ENCODE results near the gene ENPP6.

ENPP6 gene

DNA sequence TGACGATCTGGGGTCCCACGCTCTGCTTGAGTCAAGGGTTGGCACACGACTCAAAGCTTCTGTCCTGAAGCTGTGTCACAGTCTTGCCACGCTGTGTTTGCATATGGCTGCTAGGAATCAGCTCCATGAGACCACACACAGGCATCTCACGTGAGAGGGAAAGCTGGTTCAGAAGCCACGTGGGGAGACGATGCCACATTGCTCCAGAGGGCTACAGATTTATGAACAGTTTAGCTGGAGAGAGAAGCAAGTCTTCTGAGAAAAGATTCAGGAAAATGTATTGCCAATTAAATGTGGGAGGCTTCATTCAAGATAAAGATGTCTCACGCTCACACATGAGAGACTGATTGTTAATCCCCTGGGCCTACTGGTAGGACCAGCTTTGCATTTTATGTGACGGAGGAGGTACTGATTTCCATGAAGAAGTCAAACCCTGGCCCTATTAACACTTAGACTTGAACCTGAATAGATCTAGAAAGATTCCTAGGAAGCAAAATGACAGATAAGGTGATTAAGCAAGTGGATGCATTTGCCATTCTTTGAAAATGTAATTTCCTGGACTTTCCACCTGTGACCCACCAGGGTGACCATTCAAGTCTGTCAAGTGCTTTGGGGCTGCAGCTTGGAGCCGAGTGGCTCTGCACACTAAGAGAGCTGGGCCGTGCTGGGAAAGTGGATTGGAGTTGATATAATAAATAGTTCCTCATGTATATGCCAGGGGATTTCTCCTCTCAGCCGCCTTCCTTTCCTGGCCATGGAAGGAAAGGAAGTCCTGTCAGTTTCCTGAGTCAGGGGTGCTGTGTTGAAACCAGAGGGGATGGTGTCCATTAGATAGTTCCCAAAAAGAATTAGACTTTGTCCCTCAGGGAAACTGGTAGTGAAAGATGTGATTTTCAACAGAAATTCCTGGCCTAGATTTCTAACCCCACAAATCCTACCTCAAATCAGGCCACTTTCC, 29.0 kb downstream of the ENPP6 start:
- no peak for DNase-seq

DNA sequence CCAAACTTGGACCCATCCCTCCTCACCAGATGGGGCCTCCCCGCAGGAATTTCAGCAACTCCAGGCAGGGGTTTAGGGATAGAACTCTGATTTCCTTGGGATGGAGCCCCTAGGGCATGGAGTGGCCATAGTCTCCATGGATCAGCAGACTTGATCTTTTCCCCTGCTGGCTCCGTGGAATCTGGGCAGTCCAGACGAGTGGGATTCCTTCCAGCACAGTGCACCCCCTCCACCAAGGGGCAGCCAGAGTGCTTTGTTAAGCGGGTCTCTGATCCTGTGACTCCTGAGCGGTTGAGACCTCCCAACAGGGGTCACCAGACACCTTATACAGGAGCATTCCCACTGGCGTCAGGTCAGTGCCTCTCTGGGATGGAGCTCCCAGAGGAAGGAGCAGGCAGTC, 40.4 kb downstream of the ENPP6 start:
- no peak for DNase-seq

DNA sequence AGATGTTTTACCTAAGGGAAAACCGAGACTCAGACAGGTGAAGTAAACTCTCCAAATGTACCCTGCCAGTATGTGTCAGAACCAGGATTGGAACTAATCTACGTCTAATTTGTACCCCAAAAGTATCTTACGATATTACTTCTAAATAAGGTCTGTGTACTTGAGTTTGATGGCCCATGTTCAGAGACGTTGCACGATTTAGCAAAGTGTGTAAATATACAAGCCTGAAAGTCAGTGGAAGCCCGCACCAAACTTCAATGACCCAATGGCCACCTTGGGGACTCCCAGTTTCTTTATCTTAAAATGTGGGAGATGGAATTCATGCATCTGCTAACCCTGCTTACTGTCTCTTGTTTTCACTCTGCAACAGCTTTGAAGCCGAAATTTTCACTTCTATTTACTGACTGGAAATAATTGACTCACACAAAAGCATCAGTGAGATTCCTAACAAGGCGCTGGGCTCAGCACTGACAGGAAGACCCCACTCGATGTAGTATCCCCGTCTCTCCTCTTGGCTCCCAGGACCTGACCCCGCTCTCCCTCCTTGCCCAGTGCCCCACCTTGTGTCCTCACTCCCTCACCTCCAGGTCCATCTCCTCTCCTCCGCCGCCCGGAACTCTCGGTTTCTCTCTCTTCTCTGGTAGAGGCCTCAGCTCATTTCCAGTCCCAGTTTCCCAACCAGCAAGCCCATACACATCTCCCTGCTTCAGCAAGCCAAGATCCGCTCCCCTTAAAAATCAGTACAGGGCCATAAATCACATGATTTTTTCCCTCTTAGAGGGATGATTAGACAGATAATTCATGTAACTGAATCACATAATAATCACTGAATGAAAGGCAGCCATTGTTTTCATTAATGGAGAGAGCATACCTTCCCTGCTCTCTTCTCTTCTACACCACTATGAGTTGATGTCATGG, 42.8 kb downstream of the ENPP6 start:
- DNase-seq, result no peak

DNA sequence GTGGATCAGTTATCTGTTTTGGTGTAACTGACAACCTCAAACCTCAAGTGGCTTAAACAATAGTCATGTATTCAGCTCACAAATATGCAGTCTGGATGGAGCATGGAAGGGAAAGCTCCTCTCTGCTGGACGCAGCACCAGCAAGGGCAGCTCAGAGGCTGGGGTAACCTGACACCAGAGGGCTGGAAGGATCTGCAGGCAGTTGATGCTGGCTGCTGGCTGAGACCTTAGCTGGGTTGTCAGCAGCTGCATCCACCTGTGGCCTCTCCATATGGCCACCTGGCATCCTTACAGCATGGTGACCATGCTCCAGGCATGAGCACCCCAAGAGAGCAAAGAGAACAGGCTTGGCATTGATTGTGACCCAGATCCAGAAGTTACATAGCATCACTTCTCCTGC, 46.7 kb downstream of the ENPP6 start:
- DNase-seq, result peak; percentile 3

DNA sequence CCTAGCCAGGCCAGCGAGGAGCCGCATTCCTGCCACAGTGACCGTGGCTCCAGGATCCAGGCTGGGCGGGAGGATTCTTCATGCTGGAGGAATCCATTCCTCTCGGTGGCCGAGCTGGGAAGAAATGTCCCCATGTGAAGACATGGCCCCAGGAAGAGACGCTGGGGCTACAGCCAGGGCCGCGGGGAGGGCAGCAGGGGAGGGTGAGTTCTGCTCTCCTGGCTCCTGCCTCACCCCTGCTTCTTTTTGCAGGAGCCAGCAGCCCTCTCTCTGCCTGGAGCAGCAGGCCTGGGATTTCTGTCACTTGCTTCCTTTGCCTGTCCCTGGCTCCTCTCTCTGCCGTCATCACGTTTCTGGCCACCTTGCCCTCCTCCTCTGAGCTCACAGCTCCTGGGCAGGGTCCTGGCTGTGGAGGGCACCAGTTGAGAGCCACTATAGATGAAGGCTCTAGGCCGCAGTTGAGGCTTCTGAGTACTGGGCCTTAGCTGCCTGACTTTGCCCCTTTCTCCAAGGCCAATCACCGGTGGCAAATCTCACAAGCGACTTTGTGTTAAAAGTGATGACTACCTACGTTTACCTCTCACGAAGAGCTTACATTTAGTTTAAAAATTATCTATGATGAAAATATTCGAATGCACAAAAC, 48.3 kb downstream of the ENPP6 start:
- no peak for DNase-seq

DNA sequence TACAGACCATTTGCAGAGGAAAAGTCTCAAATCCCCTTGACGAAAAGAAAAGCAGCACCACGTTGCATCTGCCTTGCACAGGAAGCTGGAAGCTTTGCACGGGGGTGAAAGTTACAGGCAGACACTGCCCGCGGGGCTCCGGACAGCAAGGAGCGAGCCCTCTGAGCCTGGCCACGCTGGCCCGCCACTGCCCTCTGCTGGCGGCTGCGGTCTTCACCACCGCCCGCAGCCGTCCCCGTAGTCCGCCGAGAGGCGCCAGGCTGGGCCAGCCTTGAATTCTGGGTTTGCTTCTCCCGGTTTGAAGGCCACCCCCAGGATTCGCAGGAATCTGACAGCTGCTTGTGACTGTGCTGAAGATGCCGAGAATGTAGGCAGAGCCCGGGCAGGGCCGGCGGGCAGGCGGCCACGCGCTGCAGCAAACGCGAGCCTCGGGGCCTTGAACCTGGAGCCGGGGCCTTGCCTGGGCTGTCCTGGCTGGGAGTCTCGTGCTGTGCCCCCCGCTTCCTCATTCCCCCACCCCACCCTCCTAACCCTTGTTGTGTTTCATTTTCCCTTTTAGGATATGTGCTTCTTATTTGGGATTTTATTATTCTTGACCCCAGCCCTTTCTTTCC, 49.2 kb downstream of the ENPP6 start:
- DNase-seq, result no peak

DNA sequence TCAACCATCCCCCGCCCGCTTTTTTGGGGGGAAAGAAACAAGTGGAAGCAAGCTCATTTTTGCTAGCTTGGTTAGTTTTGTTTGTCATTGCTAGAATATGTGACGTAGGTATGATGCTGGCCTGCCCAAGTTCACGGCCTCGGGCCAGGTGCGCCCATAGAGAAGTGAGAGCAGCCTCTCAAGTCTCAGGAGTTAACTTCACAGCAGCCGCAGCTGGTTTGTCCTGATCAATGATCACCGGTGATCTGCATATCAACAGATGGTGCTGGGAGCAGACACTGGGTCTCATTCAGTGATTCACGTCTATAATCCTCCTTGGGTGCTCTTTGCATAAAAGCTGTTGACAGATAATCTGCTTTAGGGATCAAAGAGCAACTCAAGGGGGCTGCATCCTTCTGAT, 50.1 kb downstream of the ENPP6 start:
- no peak for DNase-seq

DNA sequence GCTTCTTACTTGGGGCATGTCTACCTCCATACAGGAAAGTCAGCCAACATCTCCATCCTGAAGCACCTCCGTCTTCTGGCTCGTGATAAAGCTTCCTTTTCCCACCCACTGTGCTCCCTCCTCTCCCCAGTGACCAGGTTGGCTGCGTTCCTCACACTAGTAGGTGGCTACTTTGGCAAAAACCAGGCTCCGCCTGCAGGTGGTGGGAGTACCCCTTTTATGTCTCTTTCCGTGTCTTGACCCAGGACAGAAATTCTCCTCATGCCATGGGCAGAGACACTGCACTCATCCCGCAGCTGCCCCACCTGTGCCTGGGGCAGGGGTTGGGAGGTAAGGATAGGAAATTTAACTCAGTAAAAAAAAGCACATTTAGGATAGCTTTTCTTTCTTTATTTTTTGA, 50.9 kb downstream of the ENPP6 start:
- DNase-seq, result no peak

DNA sequence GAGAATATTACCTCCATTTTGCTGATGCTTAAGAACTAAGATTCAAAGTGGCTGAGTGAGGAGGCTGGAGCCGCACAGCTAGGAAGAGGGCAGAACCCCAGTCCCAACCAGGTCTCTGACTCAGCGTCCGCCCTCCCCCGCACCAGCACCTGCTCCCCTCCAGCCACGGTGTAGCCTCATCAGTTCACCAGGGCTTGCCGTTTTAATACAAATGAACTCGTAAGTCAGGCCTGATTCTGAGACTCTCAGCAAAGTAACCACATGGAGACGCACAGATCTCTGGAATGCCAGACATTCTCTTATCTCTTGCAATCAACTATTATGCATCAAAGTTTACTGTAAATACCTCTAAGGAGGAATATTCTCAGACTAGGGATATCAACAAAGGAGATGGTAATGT, 52.4 kb downstream of the ENPP6 start:
- DNase-seq, result no peak

DNA sequence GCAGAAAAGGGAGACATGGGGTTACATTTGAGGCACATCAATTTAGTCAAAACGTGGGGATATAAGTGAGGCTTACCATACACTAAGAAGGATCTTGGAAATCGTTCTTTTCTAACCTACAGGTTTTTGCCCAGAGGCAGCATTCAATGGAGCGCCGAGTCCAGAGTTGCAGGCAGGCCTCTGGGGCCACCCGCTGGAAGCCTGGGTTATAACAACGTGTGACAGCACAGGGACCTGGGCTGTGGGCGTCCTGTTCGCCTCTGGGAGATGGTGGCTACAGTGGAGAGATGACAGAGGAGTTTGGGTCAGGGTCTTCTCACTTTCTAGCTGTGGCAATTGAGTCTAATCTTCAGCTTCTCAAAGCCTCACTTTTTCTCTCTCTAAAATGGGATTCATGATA, 53.9 kb downstream of the ENPP6 start:
- DNase-seq, result peak; percentile 30

DNA sequence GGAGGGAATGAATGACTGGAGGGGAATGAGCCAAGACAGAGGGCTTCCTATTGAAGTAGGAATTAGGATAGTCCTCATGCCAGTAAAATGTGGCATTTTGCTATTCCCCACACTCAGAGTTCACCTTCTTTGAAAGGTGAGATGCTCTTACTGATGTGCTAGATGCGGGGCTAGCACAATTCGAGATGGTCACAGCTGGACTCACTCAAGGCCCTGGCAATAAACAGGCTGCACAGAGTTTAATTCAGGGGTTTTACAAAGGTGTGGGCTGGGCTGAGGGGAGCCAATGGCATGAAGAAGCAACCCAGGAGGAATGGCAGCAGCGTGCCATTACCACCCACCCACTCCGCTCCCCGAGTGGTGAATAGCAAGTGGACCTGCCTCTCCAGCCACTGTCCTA, 55.1 kb downstream of the ENPP6 start:
- no peak for DNase-seq

DNA sequence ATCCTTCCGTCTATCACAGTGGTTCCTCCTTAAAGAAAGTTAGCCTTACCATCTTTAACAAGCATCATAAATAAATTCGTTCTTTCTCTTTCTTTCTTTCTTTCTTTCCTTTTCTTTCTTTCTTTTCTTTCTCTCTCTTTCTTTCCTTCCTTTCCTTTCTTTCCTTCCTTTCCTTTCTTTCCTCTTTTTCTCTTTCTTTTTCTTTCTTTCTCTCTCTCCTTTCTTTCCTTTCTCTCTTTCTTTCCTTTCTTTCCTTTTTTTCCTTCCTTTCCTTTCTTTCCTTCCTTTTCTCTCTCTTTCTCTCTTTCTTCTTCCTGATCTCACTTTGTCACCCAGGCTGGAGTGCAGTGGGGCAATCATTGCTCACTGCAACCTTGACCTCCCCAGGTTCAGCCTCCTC, 60.4 kb downstream of the ENPP6 start:
- DNase-seq, result no peak

DNA sequence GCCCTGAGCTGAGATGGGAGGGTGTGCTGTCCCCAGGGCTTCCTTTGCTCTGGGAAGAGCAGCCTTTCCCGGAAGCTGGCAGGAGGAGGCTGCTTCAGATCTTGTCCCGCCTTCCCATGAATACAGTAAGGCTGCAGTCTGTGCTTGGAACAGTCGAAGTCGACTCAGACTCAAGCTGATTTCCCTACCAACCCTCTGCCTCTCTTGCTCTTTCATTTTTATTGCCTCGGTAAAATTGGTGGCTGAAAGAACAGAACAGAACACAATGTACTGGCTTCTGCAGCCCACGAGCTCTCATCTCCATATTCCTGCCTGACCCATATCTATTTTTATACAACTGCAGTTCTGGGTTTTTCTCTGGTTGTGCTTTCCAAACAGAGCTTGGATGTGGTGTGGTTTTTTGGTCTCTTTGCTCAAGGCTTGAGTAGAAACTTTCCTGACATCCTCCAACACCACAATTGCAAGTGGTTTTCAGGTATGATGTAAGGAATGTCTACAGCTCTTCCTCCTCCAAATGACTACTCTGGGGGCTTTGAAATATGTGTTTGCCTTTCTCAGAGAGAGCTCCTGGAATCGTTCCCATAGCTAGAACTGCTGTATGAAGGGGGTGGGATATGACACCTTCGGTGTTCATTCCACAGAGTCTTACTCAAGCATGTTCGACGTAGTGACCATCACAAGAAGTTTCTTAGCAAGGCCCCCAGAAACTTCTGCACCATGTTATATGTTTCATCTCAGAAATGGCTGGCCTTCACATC, 61.3 kb downstream of the ENPP6 start:
- no peak for DNase-seq

DNA sequence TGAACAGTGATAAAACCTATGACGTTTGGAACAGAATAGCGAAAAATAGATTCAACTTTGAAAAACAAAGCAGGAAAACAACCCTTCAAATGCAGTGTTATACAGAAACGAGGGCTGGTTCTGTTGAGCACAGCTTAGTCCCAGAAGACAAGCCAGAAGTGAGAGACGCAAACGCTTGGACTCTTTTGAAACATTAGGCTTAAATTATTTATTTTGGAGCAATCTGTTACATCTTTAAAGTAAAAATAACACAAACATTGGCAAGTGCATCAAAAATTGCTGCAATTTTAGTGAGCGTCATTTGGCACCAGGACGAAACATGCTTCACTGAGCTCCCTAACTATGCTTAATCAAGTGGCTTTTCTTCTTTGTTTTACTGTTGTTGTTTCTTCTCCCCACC, 63.5 kb downstream of the ENPP6 start:
- DNase-seq, result no peak

DNA sequence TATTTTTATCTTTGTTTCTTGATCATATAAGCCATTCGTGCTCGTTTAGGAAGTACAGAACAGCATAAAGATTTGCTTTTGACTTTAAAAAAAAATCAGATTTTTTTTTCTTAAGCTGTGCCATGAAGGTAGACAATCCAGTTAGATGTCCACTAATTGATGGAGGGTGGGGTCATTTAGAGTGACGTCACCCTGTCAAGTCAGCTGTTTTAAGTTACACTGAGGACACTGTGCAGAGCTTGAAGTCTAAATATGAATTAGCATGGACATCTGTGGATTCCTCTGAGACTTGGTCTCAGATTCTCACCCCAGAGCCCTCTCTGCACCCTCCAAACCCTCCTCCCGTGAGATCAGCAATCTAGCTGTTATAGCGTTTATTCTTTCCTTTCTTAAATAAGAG, 63.9 kb downstream of the ENPP6 start:
- no peak for DNase-seq

DNA sequence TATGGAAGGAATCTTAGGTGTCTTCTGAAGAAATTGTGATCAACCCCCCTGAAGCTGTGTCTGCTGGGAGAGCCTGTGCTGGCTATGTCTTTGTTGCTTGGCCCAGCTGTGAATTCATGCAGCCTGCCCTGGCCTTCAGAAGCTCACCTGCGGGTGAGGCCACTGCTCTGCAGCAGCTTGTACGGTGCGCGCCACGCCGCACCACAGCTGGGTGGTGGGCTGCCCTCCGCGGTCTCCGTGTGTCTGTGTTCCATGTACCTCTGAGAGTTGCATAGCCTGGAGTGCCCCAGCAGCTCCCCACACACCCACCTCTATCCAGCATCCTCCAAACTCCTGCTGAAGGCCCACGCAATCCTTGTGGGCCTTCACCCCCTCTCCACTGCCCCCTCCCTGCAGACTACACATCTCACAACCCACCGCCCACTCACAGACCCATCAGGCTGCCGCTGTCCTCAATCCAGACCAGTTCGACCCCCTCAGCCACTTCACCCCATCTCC, 65.6 kb downstream of the ENPP6 start:
- no peak for DNase-seq

DNA sequence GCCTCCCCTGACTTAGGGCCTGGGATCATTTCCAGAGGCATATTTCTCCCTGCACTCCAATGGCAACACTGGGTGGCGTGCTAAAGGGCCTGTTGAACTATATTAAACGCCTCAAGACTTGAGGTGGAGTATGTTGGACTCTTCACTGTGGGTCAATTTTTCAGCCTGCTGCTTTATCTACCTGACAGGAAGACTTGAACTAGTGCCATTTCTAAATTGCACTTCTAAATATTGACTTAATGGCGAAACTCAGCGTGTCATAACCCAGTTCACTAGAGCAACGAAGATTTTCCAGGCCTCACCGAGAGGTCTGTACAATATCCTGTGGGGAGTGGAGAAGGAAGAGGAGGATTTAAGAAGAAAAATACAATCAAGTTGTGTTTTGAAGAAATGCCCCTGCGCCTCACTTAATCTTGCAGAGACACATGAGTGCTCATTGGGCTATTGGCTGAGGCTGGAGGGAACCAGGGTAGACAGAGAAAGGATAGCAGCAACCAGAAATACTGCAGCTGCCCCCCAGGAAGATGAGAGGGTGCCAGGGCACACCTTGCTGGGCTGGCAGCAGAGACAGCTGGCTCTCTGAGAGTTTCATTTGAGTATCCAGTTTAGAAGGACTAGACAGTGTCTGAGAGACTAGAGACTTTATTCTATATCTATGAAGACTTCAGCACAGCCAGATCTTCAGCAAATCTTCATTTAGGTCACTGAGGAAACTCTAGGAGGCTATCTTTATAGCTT, 67.4 kb downstream of the ENPP6 start:
- DNase-seq, result no peak

DNA sequence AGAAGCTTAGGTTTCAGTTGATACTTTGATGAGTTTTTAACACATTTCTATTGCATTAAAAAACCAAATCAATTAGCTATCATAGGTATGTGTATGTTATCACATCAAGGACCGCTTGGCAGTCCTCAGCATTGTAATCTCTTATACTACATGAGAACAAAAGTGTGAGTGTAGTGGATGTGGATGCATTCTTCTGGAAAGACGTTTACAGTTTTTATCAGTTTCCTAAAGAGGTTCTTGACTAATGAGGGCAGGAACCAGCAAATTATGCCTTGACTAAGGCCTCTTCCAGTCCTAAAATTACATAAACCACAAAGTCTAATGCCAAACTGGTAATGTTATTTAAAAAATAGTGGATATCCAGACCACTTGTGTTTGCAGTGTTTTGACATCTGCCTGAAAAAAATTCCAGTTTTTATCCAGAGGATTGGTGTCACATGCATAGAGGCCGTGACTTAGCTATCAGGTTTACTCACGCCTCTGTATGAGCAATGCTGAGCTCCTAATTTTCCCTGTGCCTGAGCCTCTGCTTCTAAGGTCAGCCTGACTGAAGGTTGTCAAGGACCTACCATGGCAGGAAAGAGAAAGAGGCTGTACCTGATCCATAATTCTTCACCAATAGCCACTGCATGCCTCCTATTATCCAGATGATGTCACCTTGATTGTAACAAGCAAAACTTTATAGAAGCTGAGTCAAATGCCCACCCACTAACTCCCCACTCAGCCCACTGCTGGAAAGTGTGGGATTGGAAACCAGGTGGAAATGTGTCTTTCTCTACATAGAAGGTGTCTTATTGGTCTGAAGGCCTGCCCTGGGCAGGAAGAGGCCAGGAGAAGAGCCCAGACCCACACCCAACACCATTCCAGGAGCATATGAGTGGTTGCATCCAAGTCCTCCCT, 68.7 kb downstream of the ENPP6 start:
- DNase-seq, result no peak

DNA sequence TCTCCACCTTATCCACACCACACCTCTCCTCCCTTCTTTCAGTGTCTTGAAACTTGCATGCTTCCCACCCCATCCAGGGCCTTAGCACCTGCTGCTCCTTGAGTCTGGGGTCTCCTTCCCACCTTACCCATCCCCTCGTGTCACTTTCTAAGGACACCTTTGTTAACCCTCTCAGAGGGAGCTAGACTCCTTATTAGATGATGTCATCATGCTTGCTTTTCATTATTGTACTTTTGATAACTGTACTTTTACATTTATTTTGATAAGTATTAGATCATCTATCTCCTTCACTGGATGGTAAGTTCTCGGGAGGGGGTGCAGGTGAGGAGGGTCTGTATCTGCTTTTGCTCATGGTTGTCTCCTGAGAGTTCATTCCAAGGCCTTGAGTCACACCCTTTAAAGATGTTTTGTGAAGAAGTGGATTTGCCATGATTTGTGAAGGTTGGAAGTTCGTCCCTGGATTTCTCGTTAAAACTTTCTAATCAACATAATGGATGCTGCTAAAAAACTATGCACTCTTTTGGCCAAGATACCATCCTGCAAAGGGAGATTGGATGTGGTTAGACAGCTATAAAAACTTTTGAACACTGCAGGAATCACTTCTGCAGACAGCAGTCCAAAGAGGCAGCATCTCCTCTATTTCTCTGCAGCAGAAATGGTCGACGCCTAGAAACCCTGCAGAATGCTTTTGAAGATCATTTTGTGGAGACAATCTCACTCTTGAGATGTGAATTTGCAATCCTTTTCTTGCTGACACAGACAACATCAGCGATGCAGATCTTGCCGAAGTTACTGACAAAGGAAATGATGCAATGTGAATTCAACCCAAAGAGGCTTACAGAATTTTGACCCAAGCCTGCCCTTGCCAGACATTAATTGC, 69.6 kb downstream of the ENPP6 start:
- no peak for DNase-seq

All from NCI-H2107 (cell line).